Esophagus squamous epithelium (tissue), 4 donors: Measurements from ENCODE around the gene C4orf54.

Experiments used
- CTCF ChIP-seq, 6 experiments: fragments of 450-650 bp in 4 of 6; fragments of 200-600 bp in 2 of 6; sonication (generic) in 2 of 6; IDR thresholded peaks; one replicate each; pipeline ENCODE4 v1.5.1; 2016 to 2019; ENCODE audit warnings: antibody characterized with exemption in 6 of 6, mild to moderate bottlenecking in 4 of 6, moderate library complexity in 4 of 6
- POLR2A ChIP-seq, 4 donors: fragments of 450-650 bp; IDR thresholded peaks; one replicate each; pipeline ENCODE4 v1.6.1; 2017; ENCODE audit warnings: antibody characterized with exemption in 4 of 4, mild to moderate bottlenecking in 4 of 4, moderate library complexity in 3 of 4

- TF ChIP-seq CTCF (IDR thresholded peaks at IDR 0.05) (no peak), POLR2A (IDR thresholded peaks at IDR 0.05) (no peak)
Measured at GRCh38 chr4:99624141-99624719, 33.4 kb downstream of the C4orf54 start.
